SU-DHL-6 (cell line): ENCODE results near the gene ADCY3.

Source experiments
- H2AFZ ChIP-seq: fragments of 200-600 bp; sonication (generic); 2 replicates; pipeline ENCODE4 v1.6.1; 2014; ENCODE audit warnings: low read depth, mild to moderate bottlenecking, moderate library complexity, mixed read lengths, antibody characterized with exemption, low read length; ENCODE audit not compliant: severe bottlenecking
- H3F3A ChIP-seq: fragments of 200-600 bp; shearing (Covaris generic); 2 replicates; pipeline ENCODE4 v1.6.0; 2016; ENCODE audit warnings: antibody characterized with exemption, mild to moderate bottlenecking; ENCODE audit not compliant: insufficient read depth
- H3K27ac ChIP-seq: fragments of 200-600 bp; sonication (generic); 2 replicates; pipeline ENCODE4 v1.5.1; 2016; ENCODE audit warnings: low read depth, mild to moderate bottlenecking, low read length, moderate library complexity, mixed read lengths
- H3K27me3 ChIP-seq: fragments of 200-600 bp; sonication (generic), shearing (Covaris generic); 2 replicates; pipeline ENCODE4 v1.6.0; 2014; ENCODE audit warnings: mild to moderate bottlenecking, low read length
- H3K36me3 ChIP-seq: fragments of 200-600 bp; sonication (generic); 2 replicates; pipeline ENCODE4 v1.6.1; 2014; ENCODE audit warnings: mild to moderate bottlenecking, low read length, mixed read lengths
- H3K4me2 ChIP-seq: fragments of 300-600, 200-600 bp; shearing (Covaris generic), sonication (generic); 2 replicates; pipeline ENCODE4 v1.6.0; 2014; ENCODE audit warnings: low read length, low read depth, mild to moderate bottlenecking; ENCODE audit not compliant: poor library complexity, severe bottlenecking
- H3K4me3 ChIP-seq: fragments of 200-600 bp; sonication (generic); 2 replicates; pipeline ENCODE4 v1.5.1; 2014; ENCODE audit warnings: antibody characterized with exemption, low read length, mild to moderate bottlenecking, mixed read lengths; ENCODE audit not compliant: insufficient read depth, poor library complexity, severe bottlenecking
- H3K79me2 ChIP-seq: fragments of 200-600 bp; sonication (generic); 2 replicates; pipeline ENCODE4 v1.6.1; 2014; ENCODE audit warnings: mild to moderate bottlenecking, low read length, moderate library complexity; ENCODE audit not compliant: insufficient read depth
- H3K9ac ChIP-seq: fragments of 200-600 bp; sonication (generic); 2 replicates; pipeline ENCODE4 v1.7.0; 2014; ENCODE audit warnings: mild to moderate bottlenecking, low read length
- H3K9me2 ChIP-seq: fragments of 200-600 bp; sonication (generic); replicated peaks from 2 replicates; pipeline ENCODE4 v1.6.1; 2014; ENCODE audit warnings: low read length; ENCODE audit not compliant: insufficient read depth
- H3K9me3 ChIP-seq: fragments of 200-600 bp; sonication (generic); 2 replicates; pipeline ENCODE4 v1.6.1; 2014; ENCODE audit warnings: low read length, mixed read lengths; ENCODE audit not compliant: insufficient read depth
- H4K20me1 ChIP-seq: fragments of 200-600 bp; sonication (generic); 2 replicates; pipeline ENCODE4 v1.6.1; 2014; ENCODE audit warnings: low read depth, mild to moderate bottlenecking, antibody characterized with exemption, low read length, moderate library complexity, mixed read lengths
- CTCF ChIP-seq: fragments of 200-600 bp; sonication (generic); IDR thresholded peaks from one replicate; pipeline ENCODE4 v1.5.1; 2017; ENCODE audit warnings: antibody characterized with exemption, mild to moderate bottlenecking, low read length, moderate library complexity; ENCODE audit not compliant: insufficient read depth, poor library complexity, severe bottlenecking
- EZH2phosphoT487 ChIP-seq: fragments of 200-600 bp; sonication (generic), shearing (Covaris generic); conservative IDR thresholded peaks from 2 replicates; pipeline ENCODE4 v1.6.1; 2018; ENCODE audit warnings: mild to moderate bottlenecking, antibody characterized with exemption, low read length, moderate library complexity, mixed read lengths

Gene ADCY3

DNA sequence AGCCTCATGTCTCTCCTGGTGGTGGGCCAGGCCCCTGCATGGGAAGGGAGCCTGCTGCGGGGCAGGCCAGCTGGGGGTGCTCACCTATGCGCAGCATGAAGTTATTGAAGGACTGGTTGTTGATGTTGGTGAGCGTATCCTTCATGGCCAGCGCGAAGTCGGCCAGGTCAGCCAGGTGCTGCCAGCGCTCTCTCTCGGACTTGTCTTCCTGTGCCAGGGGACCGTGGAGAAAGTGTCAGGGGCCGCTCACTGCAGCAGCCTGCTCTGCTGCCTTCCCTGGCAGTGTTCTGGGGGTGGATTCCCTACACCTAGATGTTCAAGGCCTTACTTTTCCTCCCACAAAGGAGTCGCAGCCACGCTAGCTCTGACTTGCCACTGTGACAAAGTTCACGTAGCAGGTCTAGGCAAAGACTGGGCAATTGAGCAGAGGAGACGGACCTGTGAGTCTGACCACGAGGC, 98.6 kb downstream of the ADCY3 start:
- Histone ChIP-seq H3F3A (peaks cover 19% of the 10 kb centered on the region), H3K79me2 (no peaks in the 10 kb centered on the region), H4K20me1 (no peaks in the 10 kb centered on the region; the same call in 1 of the 2 replicates), H3K9me2 (no peaks in the 10 kb centered on the region), H2AFZ (no peak overlapping the region), H3K36me3 (peaks cover 16% of the 10 kb centered on the region; the same call in 1 of the 2 replicates), H3K9ac (no peak overlapping the region), H3K27me3 (no peaks in the 10 kb centered on the region), H3K4me2 (no peak overlapping the region), H3K27ac (no peak overlapping the region), H3K4me3 (no peak overlapping the region), H3K9me3 (no peaks in the 10 kb centered on the region)
- TF ChIP-seq CTCF = no peak
- no peak for TF ChIP-seq EZH2phosphoT487

- Histone ChIP-seq H2AFZ (no peak overlapping the region), H3K27ac (no peak overlapping the region), H3K79me2 (no peaks in the 10 kb centered on the region), H3K9ac (no peak overlapping the region), H3F3A (peaks cover 17% of the 10 kb centered on the region), H3K9me3 (no peaks in the 10 kb centered on the region), H3K36me3 (peaks cover 19% of the 10 kb centered on the region; the same call in 1 of the 2 replicates), H4K20me1 (no peaks in the 10 kb centered on the region; the same call in 1 of the 2 replicates), H3K9me2 (no peaks in the 10 kb centered on the region), H3K27me3 (no peaks in the 10 kb centered on the region), H3K4me3 (no peak overlapping the region), H3K4me2 (no peak overlapping the region)
- no peak for TF ChIP-seq EZH2phosphoT487
- no peak for TF ChIP-seq CTCF
These were observed 99.2 kb downstream of the ADCY3 start for GRCh38 chr2:24820598-24821432.

DNA sequence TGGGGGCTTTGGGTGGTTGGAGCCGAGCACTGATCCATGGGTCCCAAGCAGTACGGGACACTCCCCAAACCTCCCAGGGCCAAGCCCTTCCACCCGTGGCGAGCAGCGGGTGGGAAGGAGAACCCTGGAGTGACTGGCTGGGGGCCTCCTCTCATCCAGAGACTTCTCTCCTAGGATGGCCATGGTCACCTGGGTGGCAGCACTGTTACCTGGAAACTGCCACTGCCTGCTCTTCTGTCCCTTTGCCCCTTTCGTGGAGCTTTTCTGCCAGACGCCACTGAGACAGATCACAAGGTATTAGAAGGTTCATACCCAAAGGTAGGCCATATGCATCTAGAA, 99.9 kb downstream of the ADCY3 start:
- Histone ChIP-seq H3K4me2 (no peak overlapping the region), H3K9ac (no peak overlapping the region), H3K36me3 (peaks cover 19% of the 10 kb centered on the region; the same call in 1 of the 2 replicates), H3K79me2 (no peaks in the 10 kb centered on the region), H3K4me3 (no peak overlapping the region), H3K9me3 (no peaks in the 10 kb centered on the region), H3F3A (peaks cover 17% of the 10 kb centered on the region), H3K27ac (no peak overlapping the region), H2AFZ (no peak overlapping the region), H4K20me1 (no peaks in the 10 kb centered on the region; the same call in 1 of the 2 replicates), H3K27me3 (no peaks in the 10 kb centered on the region), H3K9me2 (no peaks in the 10 kb centered on the region)
- TF ChIP-seq CTCF (no peak), EZH2phosphoT487 (no peak)
